C4-2B (cell line): ENCODE results near the gene UBE2I.

Source experiments
- CTCF ChIP-seq: fragments of 450-650 bp; conservative IDR thresholded peaks from 2 replicates; pipeline ENCODE4 v1.5.1; 2017; ENCODE audit warnings: mild to moderate bottlenecking
- ZFX ChIP-seq: fragments of 450-650 bp; IDR thresholded peaks from 2 replicates; pipeline ENCODE4 v1.6.1; 2017

- TF ChIP-seq CTCF (no peak), ZFX (no peak)
These were observed 1.4 kb downstream of the UBE2I start for GRCh38 chr16:1310832-1311200.
